NCI-H1417 (cell line): ENCODE results near the gene CAGE1.
"Not testable (repeated sequence)": the region's sequence is repeated elsewhere in the genome, so short reads cannot be mapped to it uniquely, and the experiment has no call there.

Experiments used
- DNase-seq, 3 experiments: peaks; one replicate each; lab custom pipeline; 2025; lab: John Stamatoyannopoulos, UW

Gene CAGE1

GRCh38 chr6:7339007-7339732, 50.4 kb downstream of the CAGE1 start:
- peak in 1 of 3 experiments; percentile 6 for DNase-seq

- DNase-seq: no peak
Observed at GRCh38 chr6:7338031-7338430, 51.5 kb downstream of the CAGE1 start.

- DNase-seq: no peak
Observed at GRCh38 chr6:7335519-7335918, 54.0 kb downstream of the CAGE1 start.

GRCh38 chr6:7334685-7335084, 54.9 kb downstream of the CAGE1 start:
- no peak for DNase-seq

- DNase-seq: no peak
Observed at GRCh38 chr6:7332090-7332745, 57.3 kb downstream of the CAGE1 start.

GRCh38 chr6:7331452-7331851, 58.1 kb downstream of the CAGE1 start:
- no peak for DNase-seq

- no peak for DNase-seq
Observed at GRCh38 chr6:7328243-7328642, 61.3 kb downstream of the CAGE1 start.

GRCh38 chr6:7325750-7326149, 63.8 kb downstream of the CAGE1 start:
- no peak for DNase-seq

GRCh38 chr6:7324520-7324919, 65.0 kb downstream of the CAGE1 start:
- DNase-seq: no peak

GRCh38 chr6:7323074-7323473, 66.5 kb downstream of the CAGE1 start:
- no peak for DNase-seq

GRCh38 chr6:7321866-7322265, 67.7 kb downstream of the CAGE1 start:
- not testable (repeated sequence) for DNase-seq

- not testable (repeated sequence) for DNase-seq
Observed at GRCh38 chr6:7319406-7319805, 70.1 kb downstream of the CAGE1 start.

- no peak for DNase-seq
Observed at GRCh38 chr6:7317538-7317937, 72.0 kb downstream of the CAGE1 start.

GRCh38 chr6:7316658-7317533, 72.6 kb downstream of the CAGE1 start:
- DNase-seq: no peak

GRCh38 chr6:7315948-7316365, 73.6 kb downstream of the CAGE1 start:
- no peak for DNase-seq

GRCh38 chr6:7315087-7315947, 74.2 kb downstream of the CAGE1 start:
- DNase-seq: not testable (repeated sequence)

GRCh38 chr6:7314414-7314813, 75.1 kb downstream of the CAGE1 start:
- DNase-seq: no peak

GRCh38 chr6:7313505-7314165, 75.9 kb downstream of the CAGE1 start:
- no peak for DNase-seq

- peak; percentile 94 to 97 (median 97) for DNase-seq
Observed at GRCh38 chr6:7312616-7313504, 76.7 kb downstream of the CAGE1 start, which contains the start of gene SSR1. Gene SSR1 (minus strand): TSS chr6:7313199. CDS start chr6:7313120, 79 bp downstream.
